HepG2 (cell line): ENCODE results near the gene MAT2A. TPM values are rescaled to one million over a fixed set of nuclear protein-coding genes. Genes with fewer than 3 reads are reported as not detected.

Experiments used
- FOXK1 ChIP-seq: sonication (generic); formaldehyde crosslinking; IDR thresholded peaks from 2 replicates; pipeline ENCODE4 v1.4.0; 2020; ENCODE audit warnings: low read depth, missing genetic modification reagents, borderline replicate concordance
- KDM2A ChIP-seq: sonication (generic); formaldehyde crosslinking; IDR thresholded peaks from 2 replicates; pipeline ENCODE4 v1.4.0; 2020; ENCODE audit warnings: low read depth, missing genetic modification reagents, borderline replicate concordance
- PRPF4 ChIP-seq: fragments of 200-400 bp; formaldehyde crosslinking; IDR thresholded peaks from 2 replicates; pipeline ENCODE4 v1.6.1; 2016; ENCODE audit warnings: low read length, low read depth; ENCODE audit not compliant: poor library complexity, severe bottlenecking
- SIX4 ChIP-seq: sonication (generic); formaldehyde crosslinking; IDR thresholded peaks from 2 replicates; pipeline ENCODE4 v1.4.0; 2020; ENCODE audit warnings: missing genetic modification reagents
- SP140L ChIP-seq: sonication (generic); formaldehyde crosslinking; IDR thresholded peaks from 2 replicates; pipeline ENCODE4 v1.4.0; 2020; ENCODE audit warnings: missing genetic modification reagents, borderline replicate concordance
- SP5 ChIP-seq: IDR thresholded peaks from 2 replicates; pipeline ENCODE4 v1.6.1; 2016; ENCODE audit warnings: low read depth, borderline replicate concordance
- SRSF9 ChIP-seq: fragments of 200-400 bp; formaldehyde crosslinking; IDR thresholded peaks from 2 replicates; pipeline ENCODE4 v1.6.1; 2018; ENCODE audit warnings: borderline replicate concordance, mild to moderate bottlenecking, low read depth, low read length; ENCODE audit not compliant: insufficient read depth, poor library complexity, severe bottlenecking
- ZBTB1 ChIP-seq: sonication (generic); formaldehyde crosslinking; IDR thresholded peaks from 2 replicates; pipeline ENCODE4 v1.4.0; 2020; ENCODE audit warnings: missing genetic modification reagents, borderline replicate concordance
- ZNF264 ChIP-seq: sonication (generic); formaldehyde crosslinking; IDR thresholded peaks from 2 replicates; pipeline ENCODE4 v1.4.0; 2020; ENCODE audit warnings: missing genetic modification reagents
- ZNF547 ChIP-seq: sonication (generic); formaldehyde crosslinking; IDR thresholded peaks from 2 replicates; pipeline ENCODE4 v1.5.1; 2020; ENCODE audit warnings: mild to moderate bottlenecking, missing genetic modification reagents
- polyA plus RNA-seq, 8 experiments: library from polyadenylated mRNA; depleted of rRNA in 3 of 8; stranded (reverse) in 7 of 8; unstranded in 1 of 8; fragments of >200 nt; fragmentation: Illumina TruSeq in 4 of 8; extraction: Trizol in 4 of 8; gene quantifications; 2 replicates each; pipeline versions ENCODE4 v1.2.1 to v1.2.3, GENCODE V29; 2011 to 2016; ENCODE audit warnings: low read depth in 4 of 8, missing spikeins in 1 of 8, mixed read lengths in 1 of 8; ENCODE audit not compliant: insufficient read depth in 1 of 8
- total RNA-seq, 5 experiments: library from RNA; depleted of rRNA; stranded (reverse); fragments of >200 nt; fragmentation: Illumina TruSeq; extraction: Trizol; gene quantifications; 2 replicates each; pipeline ENCODE4 v1.2.3, GENCODE V29; 2016; ENCODE audit warnings: low read depth in 1 of 5
- TF ChIP-seq, protein P1 (sequence below): sonication (generic); formaldehyde crosslinking; conservative IDR thresholded peaks from 2 replicates; pipeline ENCODE4 v1.4.0; 2020; ENCODE audit warnings: mild to moderate bottlenecking, missing genetic modification reagents, moderate library complexity
- TF ChIP-seq, protein P2 (sequence below): sonication (generic); formaldehyde crosslinking; IDR thresholded peaks from 2 replicates; pipeline ENCODE4 v1.5.1; 2020; ENCODE audit warnings: mild to moderate bottlenecking, missing genetic modification reagents, moderate library complexity
- TF ChIP-seq, protein P3 (sequence below): sonication (generic); formaldehyde crosslinking; IDR thresholded peaks from 2 replicates; pipeline ENCODE4 v1.8.0; 2023; ENCODE audit warnings: mild to moderate bottlenecking, missing genetic modification reagents
- TF ChIP-seq, protein P4 (sequence below): sonication (generic); formaldehyde crosslinking; IDR thresholded peaks from 2 replicates; pipeline ENCODE4 v1.4.0; 2020; ENCODE audit warnings: missing genetic modification reagents, borderline replicate concordance

MAT2A gene
- total and polyA plus RNA-seq, 2 of the 13 experiments (the other 11 are each of a cell fraction or from before 2014, with no cell fraction given): 155 to 331 TPM

DNA sequence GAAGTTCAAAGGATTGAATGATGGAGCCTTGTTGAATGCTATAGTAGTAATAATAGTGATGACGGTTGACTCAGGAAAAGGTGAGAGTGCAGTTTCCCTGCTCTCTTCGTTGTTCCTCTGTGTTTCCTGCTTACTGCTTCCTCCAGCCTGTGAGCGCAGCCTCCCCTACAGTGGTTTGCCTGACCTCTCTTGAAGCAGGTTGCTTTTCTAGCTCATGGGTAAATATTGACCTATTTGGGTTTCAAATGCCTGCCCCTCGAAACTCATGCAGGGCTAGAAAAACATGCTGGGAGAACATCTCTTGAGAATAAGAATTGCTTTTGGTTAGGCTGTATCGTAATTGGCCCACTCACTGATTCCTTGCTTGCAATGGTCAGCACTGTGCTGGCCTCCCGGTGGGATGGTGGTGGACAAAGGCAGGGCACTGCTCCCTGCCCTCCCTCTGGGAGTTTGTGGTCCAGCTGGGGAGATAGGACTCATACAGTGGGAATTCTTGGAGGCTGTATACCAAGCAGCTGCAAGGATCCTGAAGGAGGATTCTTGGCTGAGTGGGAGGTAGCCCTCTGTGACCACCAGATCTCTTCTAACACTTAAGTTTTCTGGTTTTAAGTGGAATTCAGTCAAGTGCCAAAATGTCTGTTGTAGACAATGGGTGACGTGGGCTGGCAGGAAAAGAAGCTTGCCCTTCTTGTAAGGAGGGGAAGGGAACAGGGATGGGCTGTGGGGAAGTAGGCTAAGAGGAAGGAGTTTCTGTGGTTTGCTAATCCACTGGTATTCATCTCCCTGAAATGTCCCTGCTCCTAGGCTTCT, 51.2 kb downstream of the MAT2A start (continued):
- TF ChIP-seq, protein P1, sequence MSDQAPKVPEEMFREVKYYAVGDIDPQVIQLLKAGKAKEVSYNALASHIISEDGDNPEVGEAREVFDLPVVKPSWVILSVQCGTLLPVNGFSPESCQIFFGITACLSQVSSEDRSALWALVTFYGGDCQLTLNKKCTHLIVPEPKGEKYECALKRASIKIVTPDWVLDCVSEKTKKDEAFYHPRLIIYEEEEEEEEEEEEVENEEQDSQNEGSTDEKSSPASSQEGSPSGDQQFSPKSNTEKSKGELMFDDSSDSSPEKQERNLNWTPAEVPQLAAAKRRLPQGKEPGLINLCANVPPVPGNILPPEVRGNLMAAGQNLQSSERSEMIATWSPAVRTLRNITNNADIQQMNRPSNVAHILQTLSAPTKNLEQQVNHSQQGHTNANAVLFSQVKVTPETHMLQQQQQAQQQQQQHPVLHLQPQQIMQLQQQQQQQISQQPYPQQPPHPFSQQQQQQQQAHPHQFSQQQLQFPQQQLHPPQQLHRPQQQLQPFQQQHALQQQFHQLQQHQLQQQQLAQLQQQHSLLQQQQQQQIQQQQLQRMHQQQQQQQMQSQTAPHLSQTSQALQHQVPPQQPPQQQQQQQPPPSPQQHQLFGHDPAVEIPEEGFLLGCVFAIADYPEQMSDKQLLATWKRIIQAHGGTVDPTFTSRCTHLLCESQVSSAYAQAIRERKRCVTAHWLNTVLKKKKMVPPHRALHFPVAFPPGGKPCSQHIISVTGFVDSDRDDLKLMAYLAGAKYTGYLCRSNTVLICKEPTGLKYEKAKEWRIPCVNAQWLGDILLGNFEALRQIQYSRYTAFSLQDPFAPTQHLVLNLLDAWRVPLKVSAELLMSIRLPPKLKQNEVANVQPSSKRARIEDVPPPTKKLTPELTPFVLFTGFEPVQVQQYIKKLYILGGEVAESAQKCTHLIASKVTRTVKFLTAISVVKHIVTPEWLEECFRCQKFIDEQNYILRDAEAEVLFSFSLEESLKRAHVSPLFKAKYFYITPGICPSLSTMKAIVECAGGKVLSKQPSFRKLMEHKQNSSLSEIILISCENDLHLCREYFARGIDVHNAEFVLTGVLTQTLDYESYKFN (CRISPR knock-in tag): peak; percentile 90
- no peak for TF ChIP-seq ZNF264 (CRISPR knock-in tag)
- TF ChIP-seq SP5 (CRISPR knock-in tag): no peak
- TF ChIP-seq SRSF9: no peak
- TF ChIP-seq, protein P2, sequence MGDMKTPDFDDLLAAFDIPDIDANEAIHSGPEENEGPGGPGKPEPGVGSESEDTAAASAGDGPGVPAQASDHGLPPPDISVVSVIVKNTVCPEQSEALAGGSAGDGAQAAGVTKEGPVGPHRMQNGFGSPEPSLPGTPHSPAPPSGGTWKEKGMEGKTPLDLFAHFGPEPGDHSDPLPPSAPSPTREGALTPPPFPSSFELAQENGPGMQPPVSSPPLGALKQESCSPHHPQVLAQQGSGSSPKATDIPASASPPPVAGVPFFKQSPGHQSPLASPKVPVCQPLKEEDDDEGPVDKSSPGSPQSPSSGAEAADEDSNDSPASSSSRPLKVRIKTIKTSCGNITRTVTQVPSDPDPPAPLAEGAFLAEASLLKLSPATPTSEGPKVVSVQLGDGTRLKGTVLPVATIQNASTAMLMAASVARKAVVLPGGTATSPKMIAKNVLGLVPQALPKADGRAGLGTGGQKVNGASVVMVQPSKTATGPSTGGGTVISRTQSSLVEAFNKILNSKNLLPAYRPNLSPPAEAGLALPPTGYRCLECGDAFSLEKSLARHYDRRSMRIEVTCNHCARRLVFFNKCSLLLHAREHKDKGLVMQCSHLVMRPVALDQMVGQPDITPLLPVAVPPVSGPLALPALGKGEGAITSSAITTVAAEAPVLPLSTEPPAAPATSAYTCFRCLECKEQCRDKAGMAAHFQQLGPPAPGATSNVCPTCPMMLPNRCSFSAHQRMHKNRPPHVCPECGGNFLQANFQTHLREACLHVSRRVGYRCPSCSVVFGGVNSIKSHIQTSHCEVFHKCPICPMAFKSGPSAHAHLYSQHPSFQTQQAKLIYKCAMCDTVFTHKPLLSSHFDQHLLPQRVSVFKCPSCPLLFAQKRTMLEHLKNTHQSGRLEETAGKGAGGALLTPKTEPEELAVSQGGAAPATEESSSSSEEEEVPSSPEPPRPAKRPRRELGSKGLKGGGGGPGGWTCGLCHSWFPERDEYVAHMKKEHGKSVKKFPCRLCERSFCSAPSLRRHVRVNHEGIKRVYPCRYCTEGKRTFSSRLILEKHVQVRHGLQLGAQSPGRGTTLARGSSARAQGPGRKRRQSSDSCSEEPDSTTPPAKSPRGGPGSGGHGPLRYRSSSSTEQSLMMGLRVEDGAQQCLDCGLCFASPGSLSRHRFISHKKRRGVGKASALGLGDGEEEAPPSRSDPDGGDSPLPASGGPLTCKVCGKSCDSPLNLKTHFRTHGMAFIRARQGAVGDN (CRISPR knock-in tag): peak; percentile 49
- peak; percentile 54; the same call in 1 of the 2 replicates for TF ChIP-seq ZNF547 (CRISPR knock-in tag)
- peak; percentile 44; the same call in 1 of the 2 replicates for TF ChIP-seq FOXK1 (CRISPR knock-in tag)
- TF ChIP-seq PRPF4: no peak
- no peak for TF ChIP-seq SIX4 (CRISPR knock-in tag)
- TF ChIP-seq, protein P3, sequence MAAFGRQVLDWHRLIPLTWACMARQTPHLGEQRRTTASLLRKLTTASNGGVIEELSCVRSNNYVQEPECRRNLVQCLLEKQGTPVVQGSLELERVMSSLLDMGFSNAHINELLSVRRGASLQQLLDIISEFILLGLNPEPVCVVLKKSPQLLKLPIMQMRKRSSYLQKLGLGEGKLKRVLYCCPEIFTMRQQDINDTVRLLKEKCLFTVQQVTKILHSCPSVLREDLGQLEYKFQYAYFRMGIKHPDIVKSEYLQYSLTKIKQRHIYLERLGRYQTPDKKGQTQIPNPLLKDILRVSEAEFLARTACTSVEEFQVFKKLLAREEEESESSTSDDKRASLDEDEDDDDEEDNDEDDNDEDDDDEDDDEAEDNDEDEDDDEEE (CRISPR knock-in tag): no peak
- TF ChIP-seq, protein P4, sequence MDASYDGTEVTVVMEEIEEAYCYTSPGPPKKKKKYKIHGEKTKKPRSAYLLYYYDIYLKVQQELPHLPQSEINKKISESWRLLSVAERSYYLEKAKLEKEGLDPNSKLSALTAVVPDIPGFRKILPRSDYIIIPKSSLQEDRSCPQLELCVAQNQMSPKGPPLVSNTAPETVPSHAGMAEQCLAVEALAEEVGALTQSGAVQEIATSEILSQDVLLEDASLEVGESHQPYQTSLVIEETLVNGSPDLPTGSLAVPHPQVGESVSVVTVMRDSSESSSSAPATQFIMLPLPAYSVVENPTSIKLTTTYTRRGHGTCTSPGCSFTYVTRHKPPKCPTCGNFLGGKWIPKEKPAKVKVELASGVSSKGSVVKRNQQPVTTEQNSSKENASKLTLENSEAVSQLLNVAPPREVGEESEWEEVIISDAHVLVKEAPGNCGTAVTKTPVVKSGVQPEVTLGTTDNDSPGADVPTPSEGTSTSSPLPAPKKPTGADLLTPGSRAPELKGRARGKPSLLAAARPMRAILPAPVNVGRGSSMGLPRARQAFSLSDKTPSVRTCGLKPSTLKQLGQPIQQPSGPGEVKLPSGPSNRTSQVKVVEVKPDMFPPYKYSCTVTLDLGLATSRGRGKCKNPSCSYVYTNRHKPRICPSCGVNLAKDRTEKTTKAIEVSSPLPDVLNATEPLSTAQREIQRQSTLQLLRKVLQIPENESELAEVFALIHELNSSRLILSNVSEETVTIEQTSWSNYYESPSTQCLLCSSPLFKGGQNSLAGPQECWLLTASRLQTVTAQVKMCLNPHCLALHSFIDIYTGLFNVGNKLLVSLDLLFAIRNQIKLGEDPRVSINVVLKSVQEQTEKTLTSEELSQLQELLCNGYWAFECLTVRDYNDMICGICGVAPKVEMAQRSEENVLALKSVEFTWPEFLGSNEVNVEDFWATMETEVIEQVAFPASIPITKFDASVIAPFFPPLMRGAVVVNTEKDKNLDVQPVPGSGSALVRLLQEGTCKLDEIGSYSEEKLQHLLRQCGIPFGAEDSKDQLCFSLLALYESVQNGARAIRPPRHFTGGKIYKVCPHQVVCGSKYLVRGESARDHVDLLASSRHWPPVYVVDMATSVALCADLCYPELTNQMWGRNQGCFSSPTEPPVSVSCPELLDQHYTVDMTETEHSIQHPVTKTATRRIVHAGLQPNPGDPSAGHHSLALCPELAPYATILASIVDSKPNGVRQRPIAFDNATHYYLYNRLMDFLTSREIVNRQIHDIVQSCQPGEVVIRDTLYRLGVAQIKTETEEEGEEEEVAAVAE (CRISPR knock-in tag): no peak
- peak; percentile 48 for TF ChIP-seq KDM2A (CRISPR knock-in tag)
- no peak for TF ChIP-seq ZBTB1 (CRISPR knock-in tag)
- no peak for TF ChIP-seq SP140L (CRISPR knock-in tag)
